ENCODE measurements around the gene CDKN2AIP. TPM values are rescaled to one million over a fixed set of nuclear protein-coding genes. Genes with fewer than 3 reads are reported as not detected.

The CDKN2AIP gene
- polyA plus RNA-seq, 2 of the 4 experiments (the other 2 are of a cell fraction), result 9.1 to 12.4 TPM

DNA sequence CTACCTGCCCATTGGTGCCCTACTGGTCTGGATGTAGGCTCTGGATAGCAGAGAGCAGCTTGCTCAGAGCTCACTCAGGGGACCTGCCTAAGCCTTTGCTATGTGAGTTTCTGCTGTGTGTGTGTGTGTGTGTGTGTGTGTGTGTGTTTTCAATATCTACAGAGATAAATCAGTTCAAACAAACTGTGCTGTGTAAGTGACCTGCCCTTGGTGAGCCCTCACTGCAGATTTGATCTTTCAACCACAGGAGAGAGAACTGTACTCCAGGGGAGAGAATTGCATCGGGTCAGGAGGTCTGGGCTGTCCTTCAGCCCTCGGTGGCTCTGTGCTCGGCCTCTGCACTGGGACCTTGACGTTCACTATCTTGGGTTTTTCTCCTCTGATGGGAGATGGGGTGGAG is 35.0 kb upstream of the CDKN2AIP start:
- Histone ChIP-seq H3K4me2 (no peak overlapping the region), H3K4me1 (no peaks in the 10 kb centered on the region), H3K27ac (no peak overlapping the region), H3K4me3 (no peak overlapping the region), H3K9me3 (no peaks in the 10 kb centered on the region)
- FAIRE-seq, result no peak
- TF ChIP-seq BHLHE40 (IDR thresholded peaks at IDR 0.05; ENCODE audit: low read depth, low read length) (no peak), JUN (IDR thresholded peaks at IDR 0.05) (no peak), ZFP36 (IDR thresholded peaks at IDR 0.05; ENCODE audit: borderline replicate concordance, partially characterized antibody) (no peak), ZSCAN20 (CRISPR knock-in tag; IDR thresholded peaks at IDR 0.05) (no peak), HOXB5 (CRISPR knock-in tag; IDR thresholded peaks at IDR 0.05) (no peak), POLR2A (IDR thresholded peaks at IDR 0.05; ENCODE audit: low read length) (no peak)
- 79% methylated on average over 4 of the region's 4 CpGs for WGBS (ENCODE audit: missing lambda C conversion rate)
- ChIA-PET CTCF (no interaction called here), POLR2A (interaction anchor here (1.0 kb wide), 1 partner anchor 11 kb away, joined by 3 read pairs; no protein-coding TSS in a partner anchor)
- ATAC-seq, result no peak
- no peak for DNase-seq (ENCODE audit: low read depth in 1 of 2, low spot score in 1 of 2)

DNA sequence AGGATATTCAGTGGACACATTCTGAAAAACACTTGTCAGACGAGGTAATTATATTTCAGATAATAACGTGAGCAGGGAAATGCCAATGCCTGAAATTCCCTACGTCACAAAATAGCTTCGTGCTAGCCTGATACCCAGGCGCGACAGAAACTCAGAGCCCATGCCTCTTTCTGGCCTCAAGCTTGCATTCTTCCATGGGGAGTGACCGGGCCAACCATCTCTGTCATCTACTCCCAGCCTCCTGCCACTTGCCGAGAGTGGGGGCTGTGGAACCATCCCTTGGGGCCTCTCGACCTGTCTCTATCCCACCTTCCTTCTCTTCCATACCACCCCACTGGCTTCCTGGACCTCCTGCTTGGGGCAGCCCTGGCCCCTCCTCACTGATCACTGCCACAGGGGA is 34.5 kb upstream of the CDKN2AIP start:
- Histone ChIP-seq H3K9me3 (no peaks in the 10 kb centered on the region), H3K4me2 (no peak overlapping the region), H3K4me3 (no peak overlapping the region), H3K4me1 (no peaks in the 10 kb centered on the region), H3K27ac (no peak overlapping the region)
- no peak for DNase-seq (ENCODE audit: low read depth in 1 of 2, low spot score in 1 of 2)
- CTCF ChIA-PET, result interaction anchor here (0.6 to 0.8 kb wide), 3 partner anchors 12 to 447 kb away, joined by 3 read pairs; no protein-coding TSS in a partner anchor
- FAIRE-seq, result no peak
- no peak for TF ChIP-seq PHF8 (IDR thresholded peaks at IDR 0.05; ENCODE audit: borderline replicate concordance, low read depth)
- TF ChIP-seq, protein P1, sequence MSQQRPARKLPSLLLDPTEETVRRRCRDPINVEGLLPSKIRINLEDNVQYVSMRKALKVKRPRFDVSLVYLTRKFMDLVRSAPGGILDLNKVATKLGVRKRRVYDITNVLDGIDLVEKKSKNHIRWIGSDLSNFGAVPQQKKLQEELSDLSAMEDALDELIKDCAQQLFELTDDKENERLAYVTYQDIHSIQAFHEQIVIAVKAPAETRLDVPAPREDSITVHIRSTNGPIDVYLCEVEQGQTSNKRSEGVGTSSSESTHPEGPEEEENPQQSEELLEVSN (IDR thresholded peaks at IDR 0.05; ENCODE audit: borderline replicate concordance, low read depth), result no peak
- no peak for TF ChIP-seq EP300 (IDR thresholded peaks at IDR 0.05)
- TF ChIP-seq GATA3 (IDR thresholded peaks at IDR 0.05; ENCODE audit: borderline replicate concordance), result no peak
- no peak for TF ChIP-seq POLR2A (IDR thresholded peaks at IDR 0.05; ENCODE audit: low read length)
- TF ChIP-seq FOSB (CRISPR knock-in tag; IDR thresholded peaks at IDR 0.05), result no peak
- POLR2A ChIA-PET, result no interaction called here
- ATAC-seq, result no peak
- 78% methylated on average over 9 of the region's 9 CpGs for WGBS (ENCODE audit: missing lambda C conversion rate)

DNA sequence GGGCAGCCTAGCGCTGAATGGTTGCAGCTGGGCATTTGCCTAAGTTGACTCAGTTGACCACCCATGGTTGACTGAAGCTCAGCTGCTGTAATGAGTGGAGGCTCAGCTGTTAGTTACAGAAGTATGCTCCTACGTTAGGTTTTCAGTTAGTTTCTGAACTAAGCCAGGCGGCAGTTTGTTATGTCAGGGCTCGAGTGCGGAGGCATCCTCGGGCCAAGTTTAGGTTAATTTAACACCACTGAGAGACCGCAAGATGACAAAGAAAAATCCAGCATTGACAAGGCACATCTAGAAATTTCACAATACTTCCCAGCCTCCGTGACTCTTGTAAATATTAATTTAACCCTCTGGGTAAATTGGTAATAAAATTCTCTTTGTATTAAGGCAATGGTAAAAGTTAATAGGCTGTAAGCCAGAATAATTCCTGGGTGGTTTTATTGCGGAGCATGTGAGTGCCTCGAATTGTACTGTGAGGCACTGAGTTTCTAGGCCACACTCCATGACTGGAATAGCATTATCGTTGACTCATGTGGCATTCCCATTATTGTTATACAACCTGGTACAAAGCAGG is 33.1 kb upstream of the CDKN2AIP start:
- Histone ChIP-seq H3K9me3 (no peaks in the 10 kb centered on the region), H3K4me2 (no peak overlapping the region), H3K4me3 (no peak overlapping the region), H3K4me1 (no peaks in the 10 kb centered on the region), H3K27ac (no peak overlapping the region)
- POLR2A ChIA-PET, result no interaction called here
- CTCF ChIA-PET, result no interaction called here
- ATAC-seq, result no peak
- no peak for FAIRE-seq
- DNase-seq (ENCODE audit: low read depth in 1 of 2, low spot score in 1 of 2), result no peak
- TF ChIP-seq, protein P2, sequence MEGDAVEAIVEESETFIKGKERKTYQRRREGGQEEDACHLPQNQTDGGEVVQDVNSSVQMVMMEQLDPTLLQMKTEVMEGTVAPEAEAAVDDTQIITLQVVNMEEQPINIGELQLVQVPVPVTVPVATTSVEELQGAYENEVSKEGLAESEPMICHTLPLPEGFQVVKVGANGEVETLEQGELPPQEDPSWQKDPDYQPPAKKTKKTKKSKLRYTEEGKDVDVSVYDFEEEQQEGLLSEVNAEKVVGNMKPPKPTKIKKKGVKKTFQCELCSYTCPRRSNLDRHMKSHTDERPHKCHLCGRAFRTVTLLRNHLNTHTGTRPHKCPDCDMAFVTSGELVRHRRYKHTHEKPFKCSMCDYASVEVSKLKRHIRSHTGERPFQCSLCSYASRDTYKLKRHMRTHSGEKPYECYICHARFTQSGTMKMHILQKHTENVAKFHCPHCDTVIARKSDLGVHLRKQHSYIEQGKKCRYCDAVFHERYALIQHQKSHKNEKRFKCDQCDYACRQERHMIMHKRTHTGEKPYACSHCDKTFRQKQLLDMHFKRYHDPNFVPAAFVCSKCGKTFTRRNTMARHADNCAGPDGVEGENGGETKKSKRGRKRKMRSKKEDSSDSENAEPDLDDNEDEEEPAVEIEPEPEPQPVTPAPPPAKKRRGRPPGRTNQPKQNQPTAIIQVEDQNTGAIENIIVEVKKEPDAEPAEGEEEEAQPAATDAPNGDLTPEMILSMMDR (IDR thresholded peaks at IDR 0.05), result no peak
- TF ChIP-seq, protein P3, sequence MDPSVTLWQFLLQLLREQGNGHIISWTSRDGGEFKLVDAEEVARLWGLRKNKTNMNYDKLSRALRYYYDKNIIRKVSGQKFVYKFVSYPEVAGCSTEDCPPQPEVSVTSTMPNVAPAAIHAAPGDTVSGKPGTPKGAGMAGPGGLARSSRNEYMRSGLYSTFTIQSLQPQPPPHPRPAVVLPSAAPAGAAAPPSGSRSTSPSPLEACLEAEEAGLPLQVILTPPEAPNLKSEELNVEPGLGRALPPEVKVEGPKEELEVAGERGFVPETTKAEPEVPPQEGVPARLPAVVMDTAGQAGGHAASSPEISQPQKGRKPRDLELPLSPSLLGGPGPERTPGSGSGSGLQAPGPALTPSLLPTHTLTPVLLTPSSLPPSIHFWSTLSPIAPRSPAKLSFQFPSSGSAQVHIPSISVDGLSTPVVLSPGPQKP (IDR thresholded peaks at IDR 0.05; ENCODE audit: low read depth, low read length), result no peak
- no peak for TF ChIP-seq KDM1A (IDR thresholded peaks at IDR 0.05; ENCODE audit: low read depth)
- TF ChIP-seq MYC (IDR thresholded peaks at IDR 0.05; ENCODE audit: borderline replicate concordance, low read length), result no peak
- TF ChIP-seq, protein P4, sequence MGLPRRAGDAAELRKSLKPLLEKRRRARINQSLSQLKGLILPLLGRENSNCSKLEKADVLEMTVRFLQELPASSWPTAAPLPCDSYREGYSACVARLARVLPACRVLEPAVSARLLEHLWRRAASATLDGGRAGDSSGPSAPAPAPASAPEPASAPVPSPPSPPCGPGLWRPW (IDR thresholded peaks at IDR 0.05), result no peak
- TF ChIP-seq CEBPB (IDR thresholded peaks at IDR 0.05), result no peak
- TF ChIP-seq ZFP36 (IDR thresholded peaks at IDR 0.05; ENCODE audit: borderline replicate concordance, partially characterized antibody), result no peak
- no peak for TF ChIP-seq SREBF2 (IDR thresholded peaks at IDR 0.05)
- TF ChIP-seq MAFK (IDR thresholded peaks at IDR 0.05; ENCODE audit: partially characterized antibody), result no peak
- TF ChIP-seq NFE2L2 (conservative IDR thresholded peaks at IDR 0.05; ENCODE audit: low read length), result no peak
- TF ChIP-seq, protein P5, sequence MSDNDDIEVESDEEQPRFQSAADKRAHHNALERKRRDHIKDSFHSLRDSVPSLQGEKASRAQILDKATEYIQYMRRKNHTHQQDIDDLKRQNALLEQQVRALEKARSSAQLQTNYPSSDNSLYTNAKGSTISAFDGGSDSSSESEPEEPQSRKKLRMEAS (IDR thresholded peaks at IDR 0.05), result no peak
- TF ChIP-seq, protein P6, sequence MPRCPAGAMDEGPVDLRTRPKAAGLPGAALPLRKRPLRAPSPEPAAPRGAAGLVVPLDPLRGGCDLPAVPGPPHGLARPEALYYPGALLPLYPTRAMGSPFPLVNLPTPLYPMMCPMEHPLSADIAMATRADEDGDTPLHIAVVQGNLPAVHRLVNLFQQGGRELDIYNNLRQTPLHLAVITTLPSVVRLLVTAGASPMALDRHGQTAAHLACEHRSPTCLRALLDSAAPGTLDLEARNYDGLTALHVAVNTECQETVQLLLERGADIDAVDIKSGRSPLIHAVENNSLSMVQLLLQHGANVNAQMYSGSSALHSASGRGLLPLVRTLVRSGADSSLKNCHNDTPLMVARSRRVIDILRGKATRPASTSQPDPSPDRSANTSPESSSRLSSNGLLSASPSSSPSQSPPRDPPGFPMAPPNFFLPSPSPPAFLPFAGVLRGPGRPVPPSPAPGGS (IDR thresholded peaks at IDR 0.05), result no peak
- no peak for TF ChIP-seq NR3C1 (IDR thresholded peaks at IDR 0.05)
- no peak for TF ChIP-seq PHF8 (IDR thresholded peaks at IDR 0.05; ENCODE audit: borderline replicate concordance, low read depth)
- no peak for TF ChIP-seq NPAS2 (CRISPR knock-in tag; IDR thresholded peaks at IDR 0.05; ENCODE audit: borderline replicate concordance)
- WGBS (ENCODE audit: missing lambda C conversion rate), result 78% methylated on average over 11 of the region's 11 CpGs
